Measurements from ENCODE around the gene SLC26A1. TPM values are rescaled to one million over a fixed set of nuclear protein-coding genes. Genes with fewer than 3 reads are reported as not detected.

The SLC26A1 gene
- total RNA-seq, 1 donor from 2014 or later: under 0.01 TPM

DNA sequence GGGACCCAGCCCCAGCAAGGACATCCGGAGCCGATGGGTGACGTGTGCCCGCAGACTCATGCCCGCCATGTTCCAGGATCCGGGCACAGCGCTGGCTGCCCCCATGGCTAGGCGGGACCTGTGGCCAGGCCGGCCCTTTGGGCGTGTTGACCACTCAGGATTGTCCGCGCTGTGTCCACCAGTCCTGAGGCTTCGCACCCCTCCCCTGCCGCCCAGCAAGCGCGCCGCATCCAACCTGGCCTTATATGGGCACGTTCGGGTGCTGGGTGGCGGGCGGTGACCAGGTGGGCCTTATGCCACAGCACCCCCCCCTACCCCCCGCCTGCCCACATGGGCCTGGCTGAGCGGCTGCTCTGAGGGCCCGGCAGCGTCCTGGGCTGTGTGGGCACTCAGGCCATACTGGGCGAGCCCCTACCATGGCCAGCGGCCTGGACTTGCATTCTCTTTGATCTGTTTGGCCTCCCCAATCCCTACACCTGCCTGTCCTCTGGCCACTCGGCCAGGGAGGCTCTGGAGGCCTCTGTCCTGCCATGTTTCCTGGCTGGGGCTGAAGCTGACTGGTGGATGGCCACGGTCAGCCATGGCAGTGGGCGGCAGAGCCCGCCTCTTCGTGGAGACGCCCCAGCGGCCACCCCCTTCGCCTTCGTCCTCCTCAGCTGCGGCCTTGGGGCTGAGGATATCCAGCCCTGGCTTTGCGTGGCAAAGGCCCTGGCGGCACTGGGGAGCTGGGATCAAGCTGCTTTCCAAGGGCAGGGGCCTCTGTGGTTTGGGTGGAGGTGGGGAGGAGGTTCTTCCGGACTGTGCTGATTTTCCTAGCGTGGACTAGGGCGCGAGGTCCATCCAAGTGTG is 20.2 kb upstream of the SLC26A1 start:
- DNase-seq (ENCODE audit: low read depth, low spot score): no peak

DNA sequence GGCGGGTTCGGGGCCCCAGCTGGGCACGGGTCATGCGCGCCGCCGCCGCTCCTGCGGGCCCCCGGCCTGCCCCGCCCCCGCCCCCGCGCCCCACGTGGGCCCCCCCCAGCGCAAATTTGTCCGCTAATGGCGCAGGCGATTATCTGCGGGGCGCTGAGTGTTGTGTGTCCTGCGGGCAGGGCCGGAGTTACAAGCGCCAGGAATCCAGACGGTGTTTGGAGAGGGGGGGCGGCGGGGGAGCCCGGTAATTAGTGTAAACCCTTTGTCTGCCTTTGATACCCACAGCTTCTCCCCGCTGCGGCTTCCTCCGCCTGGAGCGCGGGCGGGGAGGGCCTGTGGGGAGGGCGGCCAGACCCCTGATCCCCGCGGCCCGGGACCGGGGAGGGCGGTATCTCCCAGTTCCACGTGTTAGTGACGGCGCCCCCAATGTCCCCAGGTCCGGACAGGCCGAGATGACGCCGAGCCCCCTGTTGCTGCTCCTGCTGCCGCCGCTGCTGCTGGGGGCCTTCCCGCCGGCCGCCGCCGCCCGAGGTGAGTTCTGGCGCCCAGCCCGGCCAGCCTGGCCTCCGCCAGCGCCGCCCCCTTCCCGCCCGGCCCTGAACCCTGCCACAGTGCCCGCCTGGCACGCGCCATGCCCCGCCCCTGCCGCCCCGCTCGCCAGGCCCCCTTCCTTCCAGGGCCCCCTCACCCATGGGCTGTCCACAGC is 19.0 kb upstream of the SLC26A1 start:
- no peak for DNase-seq (ENCODE audit: low read depth, low spot score)

DNA sequence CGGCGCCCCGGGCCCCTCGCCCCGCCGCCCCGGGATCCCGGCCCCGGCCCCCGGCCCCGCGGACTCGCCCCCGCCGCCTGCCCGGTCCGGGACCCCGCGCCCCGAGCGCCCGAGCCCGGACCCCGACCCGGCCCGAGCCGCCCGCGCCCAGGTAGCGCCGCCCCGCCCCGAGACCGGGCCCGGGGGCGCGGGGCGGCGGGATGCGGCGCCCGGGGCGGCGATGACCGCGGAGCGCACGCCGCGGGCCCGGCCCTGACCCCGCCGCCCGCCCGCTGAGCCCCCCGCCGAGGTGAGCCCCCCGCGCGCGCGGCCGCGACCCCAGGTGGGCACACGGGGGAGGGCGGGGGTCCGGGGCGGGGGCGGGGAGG is 18.4 kb upstream of the SLC26A1 start:
- DNase-seq (ENCODE audit: low read depth, low spot score): no peak

DNA sequence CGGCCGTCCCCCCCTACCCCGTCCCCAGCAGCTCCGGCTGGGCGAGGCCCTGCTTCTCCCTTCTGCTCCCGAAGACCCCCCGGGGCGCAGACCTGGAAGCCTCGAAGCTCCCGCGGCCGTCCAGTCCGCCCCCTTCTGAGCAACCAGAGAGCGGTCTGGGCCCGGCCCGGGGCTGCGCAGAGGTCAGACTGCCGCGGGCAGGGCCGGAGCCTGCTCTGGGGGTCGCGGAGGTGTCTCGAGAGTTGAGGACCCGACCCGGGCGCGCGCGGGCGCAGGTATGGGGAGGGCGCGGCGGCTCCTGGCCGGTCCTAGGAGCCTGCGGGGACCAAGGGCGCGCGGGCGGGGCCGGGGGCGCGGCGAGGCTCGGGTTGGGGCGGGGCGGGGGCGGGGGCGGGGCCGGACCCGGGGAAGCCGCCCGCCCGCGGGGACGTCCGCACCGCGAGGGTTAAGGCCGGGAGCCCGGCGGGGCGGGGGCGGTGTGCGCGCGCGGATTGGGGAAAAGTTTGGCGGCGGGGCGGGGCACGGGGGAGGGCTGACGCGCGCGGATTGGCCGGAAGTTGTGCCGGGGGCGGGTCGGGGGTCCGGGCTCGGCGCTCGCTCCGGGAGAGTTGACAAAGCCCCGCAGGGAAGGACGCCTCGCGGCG is 17.9 kb upstream of the SLC26A1 start, which contains the start of gene FGFRL1:
FGFRL1 (plus strand) TSS at position 605 of the 644 bp plus-strand sequence. CDS start 860 bp downstream, outside the sequence.
- peak; percentile 20 for DNase-seq (ENCODE audit: low read depth, low spot score)

DNA sequence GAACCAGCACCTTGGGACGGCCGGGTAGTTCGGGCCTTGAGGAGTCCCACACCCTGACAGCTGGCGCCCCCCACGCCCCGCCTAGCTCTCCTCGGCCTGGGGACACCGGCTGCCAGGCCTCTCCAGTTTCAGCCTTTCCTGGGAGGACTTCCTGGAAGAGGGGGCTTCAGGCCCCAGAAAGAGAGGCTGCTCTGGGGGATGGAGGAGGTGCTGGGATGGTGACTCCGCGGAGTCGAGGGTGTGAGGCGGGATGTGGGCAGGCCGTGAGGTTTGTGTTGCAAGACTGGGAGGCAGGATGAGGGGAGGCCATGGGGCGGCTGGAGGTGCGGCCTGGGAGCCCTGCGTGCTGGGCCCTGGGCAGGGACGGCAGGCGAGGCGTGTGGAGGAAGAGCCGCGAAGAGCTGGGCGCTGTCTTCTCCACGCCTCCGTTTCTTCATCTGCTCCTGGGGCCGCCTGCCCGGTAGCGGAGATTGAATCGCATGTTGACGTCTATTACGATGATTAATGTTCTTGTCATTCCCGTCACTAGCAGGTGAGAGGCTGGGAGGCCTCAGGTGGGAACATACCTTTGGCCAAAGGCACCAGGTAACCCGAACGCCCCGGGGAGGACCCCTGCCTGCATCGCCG is 17.3 kb upstream of the SLC26A1 start:
- DNase-seq (ENCODE audit: low read depth, low spot score): no peak

DNA sequence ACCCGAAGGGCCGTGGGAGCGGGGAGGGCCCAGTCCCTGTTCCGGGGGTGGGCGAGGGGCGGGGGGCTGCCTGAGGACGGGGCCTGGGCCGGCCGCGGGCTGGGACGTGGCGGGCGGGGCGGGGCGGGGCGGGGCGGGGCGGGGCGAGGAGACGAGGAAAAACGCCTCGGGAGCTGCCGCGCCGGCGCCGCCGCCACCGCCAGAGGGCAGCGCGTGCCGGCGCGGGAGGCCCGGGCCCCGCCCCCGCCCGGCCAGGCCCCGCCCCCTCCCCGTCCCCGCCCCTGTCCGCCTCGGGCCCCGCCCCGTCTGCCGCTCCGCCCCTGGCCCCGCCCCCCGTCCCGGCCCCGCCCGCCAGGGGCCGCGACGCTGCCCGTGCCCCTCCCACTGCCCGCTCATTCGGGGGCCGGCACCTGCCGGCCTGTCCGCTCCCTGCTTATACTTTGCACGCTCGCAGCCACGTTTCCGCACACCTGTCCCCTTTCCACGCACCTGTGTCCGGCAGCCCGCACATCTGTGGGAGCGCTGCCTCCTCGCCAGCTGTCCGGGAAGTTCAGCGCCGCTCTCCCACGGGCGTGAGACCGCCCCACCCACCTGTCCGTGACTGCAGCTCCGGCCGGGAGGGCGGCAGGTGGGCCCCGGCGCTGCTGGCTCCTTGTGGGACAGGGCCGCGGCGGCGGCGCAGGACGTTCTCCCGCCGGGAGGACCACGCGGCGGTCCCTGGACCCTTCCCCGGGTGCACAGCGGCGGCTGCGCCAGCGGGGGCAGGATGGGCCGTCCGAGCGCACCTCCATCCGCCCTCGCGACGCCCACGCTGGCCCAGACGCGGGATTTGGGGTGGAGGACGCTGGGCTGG is 16.6 kb upstream of the SLC26A1 start:
- no peak for DNase-seq (ENCODE audit: low read depth, low spot score)

DNA sequence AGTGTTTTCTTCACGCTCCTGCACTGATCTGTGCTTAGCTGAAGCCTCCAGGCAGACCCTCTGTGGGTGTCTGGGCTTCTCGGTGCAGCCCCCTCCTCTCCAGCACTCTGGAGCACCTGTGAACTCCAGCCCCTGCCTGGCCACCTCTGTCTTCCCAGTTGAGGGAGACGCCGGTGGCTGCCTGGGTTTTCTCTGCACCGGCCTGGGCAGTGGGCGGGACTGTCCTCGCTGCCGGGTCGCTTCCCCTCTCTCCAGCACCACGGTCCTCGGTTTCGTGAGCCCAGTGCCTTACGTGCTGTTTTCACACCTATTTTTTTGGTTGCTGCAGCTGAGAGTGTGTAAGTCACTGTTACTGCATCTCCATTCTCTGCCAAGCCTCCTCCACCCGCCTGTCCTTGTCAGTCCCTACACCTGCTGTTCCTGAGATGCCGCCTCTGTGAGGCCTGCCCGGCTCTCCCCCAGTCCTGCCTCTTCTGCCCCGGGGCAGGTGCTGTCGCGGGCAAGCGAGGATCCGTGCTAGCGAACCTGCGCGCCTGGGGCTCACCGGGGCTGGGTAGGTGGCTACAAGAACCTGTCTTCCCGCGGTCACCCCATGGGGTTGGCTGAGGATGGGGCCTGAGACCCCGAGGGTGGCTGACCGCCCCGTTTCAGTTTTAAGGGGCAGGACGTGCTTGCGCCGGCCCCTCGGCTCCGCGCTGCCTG is 15.8 kb upstream of the SLC26A1 start:
- DNase-seq (ENCODE audit: low read depth, low spot score): no peak

DNA sequence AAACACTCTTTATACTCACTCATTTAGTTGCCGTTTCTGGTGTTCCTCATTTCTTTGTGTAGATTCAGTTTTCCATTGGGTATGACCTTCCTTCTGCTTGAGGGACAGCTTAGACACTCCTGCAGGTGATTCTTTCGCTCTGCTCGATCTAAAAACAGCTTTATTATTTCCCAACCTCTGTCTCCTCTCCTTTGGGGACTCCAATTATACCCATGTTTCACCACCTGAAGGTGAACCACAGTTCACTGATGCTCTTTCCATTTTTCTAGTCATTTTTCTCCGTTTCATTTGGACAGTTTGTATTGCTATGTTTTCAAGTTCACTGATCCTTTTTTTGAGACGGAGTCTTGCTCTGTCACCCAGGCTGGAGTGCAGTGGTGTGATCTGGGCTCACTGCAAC is 13.7 kb upstream of the SLC26A1 start:
- no peak for DNase-seq (ENCODE audit: low read depth, low spot score)

DNA sequence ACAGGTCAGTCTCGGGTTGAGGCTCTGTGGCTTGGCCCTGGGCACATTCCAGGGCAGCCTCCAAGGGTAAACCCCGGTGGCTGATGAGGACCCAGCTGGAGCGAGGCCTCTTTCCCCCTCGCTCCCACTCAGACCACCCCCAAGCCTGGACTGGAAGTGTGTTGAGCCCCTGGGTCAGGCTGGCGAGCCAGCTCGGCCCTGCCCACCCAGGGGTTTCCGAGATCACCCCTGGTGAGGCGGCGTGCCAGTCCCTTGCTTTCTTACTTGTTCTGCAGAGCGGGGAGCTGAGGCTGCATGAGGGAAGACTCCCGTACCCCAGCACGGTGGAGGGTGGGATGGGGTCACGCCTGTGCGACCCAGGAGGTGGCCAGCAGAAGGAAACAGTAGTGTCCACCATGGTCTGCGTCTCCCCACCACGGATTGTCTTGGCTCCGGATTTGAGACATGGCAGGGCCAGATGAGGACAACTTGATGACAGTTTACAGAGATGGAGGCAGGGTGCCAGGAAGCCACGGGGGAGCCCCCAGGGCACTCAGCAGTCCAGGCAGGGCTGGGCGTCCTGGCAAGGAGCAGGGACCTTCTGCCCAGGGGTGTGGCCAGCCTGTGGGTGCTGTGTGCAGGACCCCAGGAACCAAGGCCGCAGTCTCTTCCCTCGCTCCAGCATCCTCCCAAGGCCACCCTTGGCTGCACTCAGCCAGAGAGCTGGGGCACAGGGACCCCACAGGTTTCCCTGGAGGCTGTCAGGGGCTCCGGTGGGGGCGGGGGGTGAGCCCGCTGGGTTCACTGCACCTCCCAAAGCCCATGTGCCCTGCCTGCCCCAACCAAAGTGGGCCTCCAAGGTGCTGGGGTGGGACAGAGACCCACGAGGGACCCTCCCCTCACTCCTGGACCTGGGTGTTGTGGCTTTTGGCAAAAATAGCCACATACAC is 11.6 kb upstream of the SLC26A1 start:
- no peak for DNase-seq (ENCODE audit: low read depth, low spot score)

DNA sequence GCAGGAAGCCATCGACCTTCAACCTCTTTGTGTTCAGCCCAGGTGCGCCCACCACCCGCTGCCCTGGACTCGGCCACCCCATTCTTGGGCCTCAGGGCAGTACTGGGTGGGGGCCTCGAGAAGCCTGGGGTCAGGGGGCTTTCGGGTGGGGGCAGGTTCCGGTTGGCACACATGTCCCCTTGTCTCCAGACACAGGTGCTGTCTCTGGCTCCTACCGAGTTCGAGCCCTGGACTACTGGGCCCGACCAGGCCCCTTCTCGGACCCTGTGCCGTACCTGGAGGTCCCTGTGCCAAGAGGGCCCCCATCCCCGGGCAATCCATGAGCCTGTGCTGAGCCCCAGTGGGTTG is 10.8 kb upstream of the SLC26A1 start:
- no peak for DNase-seq (ENCODE audit: low read depth, low spot score)

DNA sequence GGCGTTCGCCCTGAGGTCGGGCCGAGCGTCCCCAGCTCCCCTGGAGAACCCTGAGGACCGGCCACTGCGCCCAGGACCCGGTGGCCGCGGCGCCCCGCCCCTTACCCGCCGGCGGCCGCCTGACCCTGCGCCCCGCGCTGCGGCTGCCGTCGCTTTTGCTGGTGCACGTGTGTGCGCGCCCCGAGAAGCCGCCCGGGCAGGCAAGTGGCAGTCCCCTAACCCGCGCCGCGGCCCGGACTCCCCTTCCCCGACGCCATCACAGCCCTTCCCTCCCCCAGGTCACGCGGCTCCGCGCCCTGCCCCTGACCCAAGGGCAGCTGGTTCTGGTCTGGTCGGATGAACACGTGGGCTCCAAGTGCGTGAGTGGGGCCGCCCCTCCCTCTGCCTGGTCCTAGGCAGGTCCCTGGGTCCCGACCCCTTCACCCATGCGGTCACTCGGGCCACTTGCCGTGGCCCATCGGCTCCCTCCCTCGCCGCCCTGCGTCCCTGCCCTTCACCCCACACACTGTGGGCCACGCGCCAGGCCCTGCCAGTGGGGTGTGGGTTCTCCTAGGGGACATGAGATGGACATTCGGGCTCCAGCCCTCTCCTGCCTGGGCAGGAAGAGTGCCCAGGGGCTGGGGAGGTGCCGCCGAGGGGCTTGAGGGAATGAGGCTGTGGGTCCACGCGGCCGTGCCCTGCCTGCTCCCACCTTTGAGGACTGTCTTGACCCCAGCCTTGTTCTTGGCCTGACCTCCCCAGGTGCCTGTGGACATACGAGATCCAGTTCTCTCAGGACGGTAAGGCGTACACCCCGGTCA is 10.3 kb upstream of the SLC26A1 start:
- DNase-seq (ENCODE audit: low read depth, low spot score): no peak

DNA sequence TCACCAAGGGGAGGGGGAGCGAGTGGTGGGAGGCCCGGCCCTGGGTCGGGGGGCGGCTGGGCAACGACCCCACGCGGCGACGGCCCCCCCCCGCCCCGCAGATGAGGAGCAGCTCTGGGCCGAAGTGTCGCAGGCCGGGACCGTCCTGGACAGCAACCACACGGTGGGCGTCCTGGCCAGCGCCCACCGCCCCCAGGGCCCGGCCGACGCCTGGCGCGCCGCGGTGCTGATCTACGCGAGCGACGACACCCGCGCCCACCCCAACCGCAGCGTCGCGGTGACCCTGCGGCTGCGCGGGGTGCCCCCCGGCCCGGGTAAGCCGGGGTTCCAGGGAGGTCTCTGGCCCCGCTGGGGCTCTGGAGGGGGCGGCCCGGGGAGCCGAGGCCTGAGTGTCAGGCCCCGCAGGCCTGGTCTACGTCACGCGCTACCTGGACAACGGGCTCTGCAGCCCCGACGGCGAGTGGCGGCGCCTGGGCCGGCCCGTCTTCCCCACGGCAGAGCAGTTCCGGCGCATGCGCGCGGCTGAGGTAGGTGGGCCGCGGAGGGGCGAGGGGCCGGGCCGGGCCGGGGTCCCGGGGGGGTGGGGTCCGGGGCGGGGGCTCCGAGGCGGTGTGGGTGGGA is 9.5 kb upstream of the SLC26A1 start:
- DNase-seq (ENCODE audit: low read depth, low spot score): no peak

DNA sequence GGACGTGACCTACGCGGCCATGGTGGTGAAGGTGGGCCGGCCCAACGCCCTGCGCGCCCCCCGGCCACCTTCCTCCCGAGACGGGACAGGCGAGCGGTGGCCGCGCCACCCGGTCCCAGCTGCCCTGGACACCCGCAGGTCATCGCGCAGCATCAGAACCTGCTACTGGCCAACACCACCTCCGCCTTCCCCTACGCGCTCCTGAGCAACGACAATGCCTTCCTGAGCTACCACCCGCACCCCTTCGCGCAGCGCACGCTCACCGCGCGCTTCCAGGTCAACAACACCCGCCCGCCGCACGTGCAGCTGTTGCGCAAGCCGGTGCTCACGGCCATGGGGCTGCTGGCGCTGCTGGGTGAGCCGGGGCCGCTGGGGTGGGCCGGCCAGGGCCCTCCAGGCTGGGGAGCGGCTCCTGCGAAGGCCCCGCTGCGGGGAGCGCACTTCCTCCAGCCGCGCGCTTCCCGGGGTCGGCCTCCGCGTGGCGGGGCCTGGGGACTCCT is 9.0 kb upstream of the SLC26A1 start:
- DNase-seq (ENCODE audit: low read depth, low spot score): no peak

DNA sequence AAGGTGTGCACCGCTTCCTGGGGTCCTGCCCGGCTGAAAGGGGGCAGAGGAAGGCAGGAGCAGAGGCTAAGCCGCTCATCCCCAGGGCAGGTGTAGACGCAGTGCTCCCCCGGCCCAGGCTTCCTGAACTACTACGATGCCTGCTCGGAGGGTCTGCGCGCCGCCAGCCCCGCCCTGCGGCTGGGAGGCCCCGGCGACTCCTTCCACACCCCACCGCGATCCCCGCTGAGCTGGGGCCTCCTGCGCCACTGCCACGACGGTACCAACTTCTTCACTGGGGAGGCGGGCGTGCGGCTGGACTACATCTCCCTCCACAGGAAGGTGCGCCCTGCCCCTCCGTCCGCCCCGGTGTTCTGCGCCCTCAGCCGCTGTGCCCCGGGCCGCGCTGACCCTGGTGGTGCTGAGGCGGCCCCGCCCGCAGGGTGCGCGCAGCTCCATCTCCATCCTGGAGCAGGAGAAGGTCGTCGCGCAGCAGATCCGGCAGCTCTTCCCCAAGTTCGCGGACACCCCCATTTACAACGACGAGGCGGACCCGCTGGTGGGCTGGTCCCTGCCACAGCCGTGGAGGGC is 8.4 kb upstream of the SLC26A1 start:
- DNase-seq (ENCODE audit: low read depth, low spot score): no peak

DNA sequence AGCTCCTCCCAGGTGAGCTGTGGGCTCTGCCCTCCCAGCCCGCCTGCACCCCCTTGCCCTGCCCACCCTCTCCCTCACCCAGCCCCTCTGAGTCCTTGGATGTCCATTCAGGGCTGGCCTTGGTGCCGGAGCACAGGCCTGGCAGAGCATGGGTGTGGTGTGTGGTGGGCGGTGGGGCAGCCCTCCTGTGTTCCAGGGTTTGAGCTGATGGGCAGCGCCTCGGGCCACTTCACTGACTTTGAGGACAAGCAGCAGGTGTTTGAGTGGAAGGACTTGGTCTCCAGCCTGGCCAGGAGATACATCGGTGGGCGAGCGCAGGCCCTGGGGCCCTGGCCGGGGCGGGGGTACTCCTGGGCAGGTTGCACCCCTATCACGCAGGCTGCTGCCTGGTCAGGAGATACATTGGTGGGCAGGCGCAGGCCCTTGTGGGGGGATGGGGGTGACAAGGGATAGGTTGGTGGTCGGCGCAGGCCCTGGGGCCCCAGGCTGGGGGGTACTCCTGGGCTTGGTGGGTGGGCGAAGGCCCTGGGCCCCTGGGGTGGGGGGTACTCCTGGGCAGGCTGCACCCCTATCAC is 7.6 kb upstream of the SLC26A1 start:
- no peak for DNase-seq (ENCODE audit: low read depth, low spot score)

DNA sequence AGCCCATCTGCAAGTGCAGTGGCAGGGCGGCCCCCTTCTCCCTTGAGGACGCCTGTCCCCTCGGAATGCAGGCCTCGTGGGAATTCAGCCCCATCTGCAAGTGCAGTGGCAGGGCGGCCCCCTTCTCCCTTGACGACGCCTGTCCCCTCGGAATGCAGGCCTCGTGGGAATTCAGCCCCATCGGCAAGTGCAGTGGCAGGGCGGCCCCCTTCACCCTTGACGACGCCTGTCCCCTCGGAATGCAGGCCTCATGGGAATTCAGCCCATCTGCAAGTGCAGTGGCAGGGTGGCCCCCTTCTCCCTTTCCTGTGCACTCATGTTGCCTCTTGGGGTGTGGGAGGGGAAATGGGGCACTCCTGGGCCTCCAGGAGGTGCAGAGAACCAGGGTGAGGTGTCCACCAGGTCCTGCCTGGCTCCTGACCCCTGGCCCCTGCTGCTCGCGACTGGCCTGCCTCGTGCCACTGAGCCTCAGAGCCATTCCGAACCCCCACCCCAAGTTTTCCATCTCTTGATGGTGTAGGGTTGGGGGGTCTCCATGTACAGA is 6.8 kb upstream of the SLC26A1 start:
- no peak for DNase-seq (ENCODE audit: low read depth, low spot score)
